GM12878 (cell line): Measurements from ENCODE around the gene TMC5. TPM values are rescaled to one million over a fixed set of nuclear protein-coding genes. Genes with fewer than 3 reads are reported as not detected.

Source experiments
- ATAC-seq: fragments of 200-7000 bp; cut with Tn5 transposase; 3 replicates; pipeline ENCODE4 v1.9.1; 2020; ENCODE audit warnings: mild to moderate bottlenecking, moderate library complexity
- BruUV-seq: library from RNA; stranded (reverse); fragments of 400-500 nt; replicated peaks from 2 replicates; lab custom pipeline; 2021; lab: Mats Ljungman, UMichigan
- CTCF ChIA-PET: fragments of 300-600 bp; sonication (Branson Sonifier 250); formaldehyde crosslinking; extraction: SDS; loops from one replicate; lab custom pipeline; 2021; ENCODE audit warnings: inconsistent platforms; lab: Yijun Ruan, JAX
- POLR2A ChIA-PET: fragments of 350-600 bp; formaldehyde crosslinking; extraction: SDS; loops from one replicate; lab custom pipeline; 2021; ENCODE audit warnings: inconsistent platforms; lab: Charles Lee
- RAD21 ChIA-PET: fragments of 300-600 bp; sonication (Branson Sonifier 250); formaldehyde crosslinking; loops from one replicate; lab custom pipeline; 2023; ENCODE audit warnings: antibody characterized with exemption; ENCODE audit not compliant: unreplicated experiment; lab: Charles Lee
- SMC1A ChIA-PET: fragments of 300-600 bp; sonication (Branson Sonifier 250); formaldehyde crosslinking; loops from one replicate; lab custom pipeline; 2023; ENCODE audit not compliant: unreplicated experiment, uncharacterized antibody; lab: Charles Lee
- DNase-seq: peaks from one replicate; pipeline ENCODE4 v3.0.0-alpha.2; 2011; ENCODE audit warnings: low read depth, low spot score
- FAIRE-seq: peaks from 3 replicates; lab custom pipeline; 2011; peaks lifted over from hg19 to GRCh38; lab: Jason Lieb, UNC
- H2AFZ ChIP-seq: 2 replicates; pipeline ENCODE4 v1.6.0; 2011; ENCODE audit warnings: low read depth, low read length, control low read depth; ENCODE audit not compliant: control insufficient read depth
- H3K27ac ChIP-seq: 2 replicates; pipeline ENCODE4 v1.5.1; 2011; ENCODE audit warnings: control low read depth; ENCODE audit not compliant: control insufficient read depth, insufficient read depth
- H3K27me3 ChIP-seq, 2 experiments: replicated peaks in 1 of 2; 2 replicates each; pipeline versions ENCODE4 v1.6.0 to v1.6.1; 2011; ENCODE audit warnings: low read length in 1 of 2; ENCODE audit not compliant: control insufficient read depth in 2 of 2, insufficient read depth in 2 of 2
- H3K36me3 ChIP-seq, 2 experiments: 2 replicates each; pipeline ENCODE4 v1.5.1; 2011; ENCODE audit warnings: low read length in 1 of 2; ENCODE audit not compliant: control insufficient read depth in 2 of 2, insufficient read depth in 2 of 2
- H3K4me1 ChIP-seq: 2 replicates; pipeline ENCODE4 v1.6.1; 2011; ENCODE audit warnings: mild to moderate bottlenecking, low read length, moderate library complexity, mixed read lengths; ENCODE audit not compliant: control insufficient read depth, insufficient read depth
- H3K4me2 ChIP-seq: 2 replicates; pipeline ENCODE4 v1.6.0; 2011; ENCODE audit warnings: control low read depth; ENCODE audit not compliant: control insufficient read depth, insufficient read depth
- H3K4me3 ChIP-seq: fragments of 200-600 bp; sonication (generic); 2 replicates; pipeline ENCODE4 v1.5.1; 2016
- H3K79me2 ChIP-seq: 2 replicates; pipeline ENCODE4 v1.6.0; 2011; ENCODE audit warnings: low read length; ENCODE audit not compliant: control insufficient read depth, insufficient read depth
- H3K9ac ChIP-seq: 2 replicates; pipeline ENCODE4 v1.8.0; 2011; ENCODE audit warnings: low read length, control low read depth, mixed read lengths; ENCODE audit not compliant: control insufficient read depth, insufficient read depth
- H3K9me3 ChIP-seq: replicated peaks from 3 replicates; pipeline ENCODE4 v1.5.1; 2011; ENCODE audit warnings: mild to moderate bottlenecking, low read length; ENCODE audit not compliant: control insufficient read depth, insufficient read depth
- H4K20me1 ChIP-seq: 2 replicates; pipeline ENCODE4 v1.6.0; 2011; ENCODE audit not compliant: control insufficient read depth, insufficient read depth
- BACH1 ChIP-seq: fragments of 450-650 bp; IDR thresholded peaks from 2 replicates; pipeline ENCODE4 v1.6.1; 2017; ENCODE audit warnings: mild to moderate bottlenecking, borderline replicate concordance
- CUX1 ChIP-seq: IDR thresholded peaks from 2 replicates; pipeline ENCODE4 v1.6.1; 2012; ENCODE audit warnings: improper control_type of control experiment, low read depth, low read length; ENCODE audit not compliant: insufficient replicate concordance
- ELK1 ChIP-seq: IDR thresholded peaks from 2 replicates; pipeline ENCODE4 v1.6.1; 2012; ENCODE audit warnings: low read depth, low read length, improper control_type of control experiment
- HDAC2 ChIP-seq: fragments of 200-600 bp; sonication (generic); IDR thresholded peaks from 2 replicates; pipeline ENCODE4 v1.6.1; 2017
- NR2C1 ChIP-seq: fragments of 450-650 bp; IDR thresholded peaks from 2 replicates; pipeline ENCODE4 v1.6.1; 2017; ENCODE audit warnings: antibody characterized with exemption, mild to moderate bottlenecking, moderate library complexity
- SMAD1 ChIP-seq: fragments of 450-650 bp; IDR thresholded peaks from 2 replicates; pipeline ENCODE4 v1.6.1; 2018; ENCODE audit warnings: mild to moderate bottlenecking, low read depth; ENCODE audit not compliant: partially characterized antibody
- SREBF1 ChIP-seq: IDR thresholded peaks from 2 replicates; pipeline ENCODE4 v1.6.1; 2012; ENCODE audit warnings: mild to moderate bottlenecking, low read length
- SREBF2 ChIP-seq: IDR thresholded peaks from 2 replicates; pipeline ENCODE4 v1.6.1; 2012; ENCODE audit warnings: mild to moderate bottlenecking, low read length
- WGBS: methylation state at CpG from one replicate; pipeline ENCODE4 v1.1.6; 2016; ENCODE audit warnings: low lambda C conversion rate; ENCODE audit not compliant: insufficient replicate concordance, insufficient coverage; ENCODE audit errors: missing lambda C conversion rate; 5-methylcytosine and 5-hydroxymethylcytosine counted together
- in situ Hi-C: fragments of 300-500 bp; cut with MboI; formaldehyde crosslinking; loops from 9 replicates; pipeline ENCODE4 v1.14.3; 2018; ENCODE audit warnings: mixed read lengths
- intact Hi-C: fragments of 100-400 bp; cut with micrococcal nuclease; formaldehyde crosslinking; loops from one replicate; pipeline ENCODE4 v1.14.2; 2022; ENCODE audit not compliant: unreplicated experiment
- polyA plus RNA-seq, 11 experiments: library from polyadenylated mRNA; depleted of rRNA in 4 of 11; unstranded in 6 of 11; stranded (reverse) in 5 of 11; fragments of >200 nt; fragmentation: Nextera tagmentation in 4 of 11; fragmentation: Illumina TruSeq in 1 of 11; extraction: Ambion mirVana in 4 of 11; extraction: Trizol in 1 of 11; gene quantifications; 1 replicate in 1 of 11; 2 replicates in 10 of 11; pipeline versions ENCODE4 v1.2.1 to v1.2.3, GENCODE V29; 2011 to 2016; ENCODE audit warnings: inconsistent platforms in 2 of 11, missing spikeins in 2 of 11, low read depth in 1 of 11
- total RNA-seq, 4 experiments: library from RNA; depleted of rRNA in 3 of 4; stranded (reverse); fragments of >200 nt in 3 of 4; fragmentation: Illumina TruSeq in 1 of 4; extraction: Trizol in 1 of 4; gene quantifications; 2 replicates each; pipeline versions ENCODE4 v1.2.1 to v1.2.3, GENCODE V29; 2013 to 2021

Gene TMC5
- total and polyA plus RNA-seq, 10 of the 15 experiments (the other 5 are each of a cell fraction or from before 2014, with no cell fraction given), result 0.01 to 0.10 (median 0.07) TPM; not detected in 5

- H3K4me2 ChIP-seq, result no peak overlapping the region
- POLR2A ChIA-PET, result interaction anchor here (0.7 kb wide), 1 partner anchor 39 kb away, joined by 3 read pairs; no protein-coding TSS in a partner anchor
- BruUV-seq, result no TSS peak
- DNase-seq, result no peak
- no peak for FAIRE-seq
- in situ Hi-C loops (no loop called here), intact Hi-C loops (no loop called here)
- H3K27me3 ChIP-seq, result no peaks in the 10 kb centered on the region
- no peak for TF ChIP-seq NR2C1
- no peak for TF ChIP-seq SREBF2
- H3K79me2 ChIP-seq, result no peaks in the 10 kb centered on the region
- 58% methylated on average over 2 of the region's 3 CpGs for WGBS
- H3K4me1 ChIP-seq, result no peaks in the 10 kb centered on the region
- no peaks in the 10 kb centered on the region for H3K9me3 ChIP-seq
- SMC1A ChIA-PET, result interaction anchor here (0.7 to 1.7 kb wide), 5 partner anchors 14 to 289 kb away, joined by 3 to 7 read pairs (median 4); no protein-coding TSS in a partner anchor
- no peak overlapping the region for H3K4me3 ChIP-seq
- H3K36me3 ChIP-seq, result no peaks in the 10 kb centered on the region
- no peak overlapping the region for H2AFZ ChIP-seq
- CTCF ChIA-PET, result interaction anchor here (0.7 to 5.4 kb wide), 6 partner anchors 63 to 288 kb away, joined by 3 to 27 read pairs (median 3); no protein-coding TSS in a partner anchor
- RAD21 ChIA-PET, result interaction anchor here (0.6 to 0.7 kb wide), 2 partner anchors 69 to 196 kb away, joined by 3 to 4 read pairs; no protein-coding TSS in a partner anchor
- no peak for ATAC-seq
- no peak overlapping the region for H3K9ac ChIP-seq
- no peaks in the 10 kb centered on the region for H4K20me1 ChIP-seq
- H3K27ac ChIP-seq, result no peak overlapping the region
These were observed 43.3 kb upstream of the TMC5 start for GRCh38 chr16:19374402-19374801.

DNA sequence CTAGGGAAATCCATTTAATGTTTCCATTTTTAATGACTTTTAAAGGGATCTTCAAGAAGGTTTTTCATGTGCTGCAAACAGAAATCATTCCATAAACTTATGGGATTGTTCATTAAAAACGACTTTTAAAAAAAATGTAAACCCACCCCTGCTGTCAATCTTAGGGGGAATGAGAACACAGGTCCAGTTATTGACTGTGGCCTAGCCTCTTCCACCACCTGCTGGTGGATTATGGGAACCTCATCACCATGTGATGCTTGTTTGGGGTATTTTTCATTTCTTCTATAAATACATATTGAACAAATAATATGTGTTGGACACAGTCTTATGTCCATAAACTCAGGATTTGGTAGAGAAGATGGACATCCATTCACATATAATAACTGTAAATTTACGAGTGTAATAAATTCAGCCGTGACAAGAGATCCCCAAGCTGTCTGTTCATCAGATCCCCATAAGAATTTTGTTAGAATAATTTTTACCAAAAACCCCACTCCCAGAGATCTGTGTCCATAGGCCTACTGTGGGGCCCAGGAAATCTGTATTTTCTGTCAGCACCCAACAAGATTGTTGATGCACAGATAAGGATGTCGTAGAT is 42.0 kb upstream of the TMC5 start:
- Histone ChIP-seq H3K79me2 (no peaks in the 10 kb centered on the region), H3K9ac (no peak overlapping the region), H3K27me3 (no peaks in the 10 kb centered on the region), H2AFZ (no peak overlapping the region), H3K9me3 (no peaks in the 10 kb centered on the region), H3K27ac (no peak overlapping the region), H3K4me3 (no peak overlapping the region), H3K4me1 (peaks cover 3% of the 10 kb centered on the region; the same call in 1 of the 2 replicates), H4K20me1 (no peaks in the 10 kb centered on the region), H3K36me3 (no peaks in the 10 kb centered on the region), H3K4me2 (no peak overlapping the region)
- ChIA-PET SMC1A (interaction anchor here (0.7 to 1.3 kb wide), 6 partner anchors 92 to 291 kb away, joined by 3 to 6 read pairs (median 4); no protein-coding TSS in a partner anchor), POLR2A (interaction anchor here (0.9 kb wide), 1 partner anchor 166 kb away, joined by 3 read pairs; no protein-coding TSS in a partner anchor), RAD21 (interaction anchor here (1.0 kb wide), 2 partner anchors 290 to 291 kb away, joined by 3 to 5 read pairs; no protein-coding TSS in a partner anchor), CTCF (interaction anchor here (0.9 to 5.4 kb wide), 7 partner anchors 15 to 289 kb away, joined by 3 to 27 read pairs (median 3); no protein-coding TSS in a partner anchor)
- DNase-seq, result peak; percentile 28
- in situ Hi-C loops, result loop anchor here (5.0 kb wide), 2 partner anchors 213 to 288 kb away; no protein-coding TSS in a partner anchor
- 35% methylated on average over 4 of the region's 4 CpGs for whole genome bisulfite sequencing
- intact Hi-C loops, result loop anchor here (1.0 to 5.0 kb wide), 3 partner anchors 193 to 289 kb away; no protein-coding TSS in a partner anchor
- ATAC-seq, result peak; percentile 80
- no TSS peak for BruUV-seq
- FAIRE-seq, result peak; percentile 73
- TF ChIP-seq CUX1 (no peak), ELK1 (no peak), SREBF1 (no peak), HDAC2 (no peak), BACH1 (no peak), SMAD1 (no peak)
